ENCODE data around the gene SCP2.

Gene SCP2

DNA sequence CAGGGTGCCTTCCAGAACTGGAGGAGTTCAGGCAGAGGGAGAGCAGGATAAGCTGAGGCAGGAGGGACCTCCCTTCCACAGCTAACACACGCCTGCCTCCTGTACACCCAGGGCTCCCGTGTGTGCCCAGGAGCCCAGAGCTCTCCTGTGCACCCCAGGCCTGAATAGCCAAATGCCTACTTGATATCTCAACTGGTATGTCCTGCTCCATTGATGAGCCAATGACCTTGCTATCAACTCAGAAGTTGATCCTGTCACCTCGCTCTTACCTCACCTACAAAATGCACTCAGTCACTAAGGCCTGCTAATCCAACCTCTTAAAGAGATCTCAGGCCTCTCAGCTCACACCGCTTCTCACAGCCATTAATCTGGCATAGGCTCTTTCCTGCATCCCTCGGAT is 12.6 kb upstream of the SCP2 start:
- H3K27ac Mint-ChIP-seq, result no peak overlapping the region
- TF ChIP-seq, protein P1, sequence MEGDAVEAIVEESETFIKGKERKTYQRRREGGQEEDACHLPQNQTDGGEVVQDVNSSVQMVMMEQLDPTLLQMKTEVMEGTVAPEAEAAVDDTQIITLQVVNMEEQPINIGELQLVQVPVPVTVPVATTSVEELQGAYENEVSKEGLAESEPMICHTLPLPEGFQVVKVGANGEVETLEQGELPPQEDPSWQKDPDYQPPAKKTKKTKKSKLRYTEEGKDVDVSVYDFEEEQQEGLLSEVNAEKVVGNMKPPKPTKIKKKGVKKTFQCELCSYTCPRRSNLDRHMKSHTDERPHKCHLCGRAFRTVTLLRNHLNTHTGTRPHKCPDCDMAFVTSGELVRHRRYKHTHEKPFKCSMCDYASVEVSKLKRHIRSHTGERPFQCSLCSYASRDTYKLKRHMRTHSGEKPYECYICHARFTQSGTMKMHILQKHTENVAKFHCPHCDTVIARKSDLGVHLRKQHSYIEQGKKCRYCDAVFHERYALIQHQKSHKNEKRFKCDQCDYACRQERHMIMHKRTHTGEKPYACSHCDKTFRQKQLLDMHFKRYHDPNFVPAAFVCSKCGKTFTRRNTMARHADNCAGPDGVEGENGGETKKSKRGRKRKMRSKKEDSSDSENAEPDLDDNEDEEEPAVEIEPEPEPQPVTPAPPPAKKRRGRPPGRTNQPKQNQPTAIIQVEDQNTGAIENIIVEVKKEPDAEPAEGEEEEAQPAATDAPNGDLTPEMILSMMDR (IDR thresholded peaks at IDR 0.05), result no peak
- DNase-seq, result no peak
- H3K36me3 Mint-ChIP-seq (ENCODE audit: low read depth), result peaks cover 6% of the 10 kb centered on the region
- H3K9me3 Mint-ChIP-seq, result peaks cover 12% of the 10 kb centered on the region
- no peak overlapping the region for H3K4me3 Mint-ChIP-seq
- no peaks in the 10 kb centered on the region for H3K4me1 Mint-ChIP-seq
- H3K27me3 Mint-ChIP-seq (ENCODE audit: low read depth, poor library complexity), result peaks cover 18% of the 10 kb centered on the region

DNA sequence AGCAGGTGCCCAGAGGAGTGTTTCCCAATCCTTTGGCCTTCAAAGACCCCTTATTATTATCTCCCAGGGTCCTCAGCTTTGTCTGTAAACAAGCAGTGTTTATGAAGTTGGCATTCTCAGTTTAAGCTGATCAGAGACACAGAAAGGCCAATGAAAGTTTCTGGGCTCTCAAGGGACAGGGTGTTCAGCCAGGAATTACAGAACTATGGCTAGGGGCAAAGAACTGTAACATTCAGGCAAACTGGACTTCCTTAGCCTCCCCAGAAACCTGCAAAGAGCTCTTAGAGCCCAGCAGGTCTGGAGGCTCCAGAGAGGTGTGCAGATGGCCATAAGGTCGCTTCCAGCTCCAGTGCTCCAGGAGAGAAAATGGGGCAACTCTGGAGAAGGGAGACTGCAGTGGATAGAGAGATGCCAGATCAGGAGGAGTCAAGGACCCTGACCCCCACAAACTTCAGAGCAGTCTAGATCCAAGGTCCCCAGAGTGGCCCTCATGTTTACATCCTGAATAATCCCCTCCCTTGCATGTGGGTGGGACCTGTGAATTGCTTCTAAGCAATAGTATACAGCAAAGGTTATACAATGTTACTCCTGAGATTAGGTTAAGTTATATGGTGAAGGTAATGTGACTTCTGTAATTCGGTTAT is 11.7 kb upstream of the SCP2 start:
- Mint-ChIP-seq H3K27me3 (ENCODE audit: low read depth, poor library complexity) (peaks cover 24% of the 10 kb centered on the region), H3K4me3 (no peak overlapping the region), H3K36me3 (ENCODE audit: low read depth) (peaks cover 15% of the 10 kb centered on the region), H3K27ac (no peak overlapping the region), H3K4me1 (no peaks in the 10 kb centered on the region), H3K9me3 (peaks cover 20% of the 10 kb centered on the region)
- DNase-seq, result no peak
- TF ChIP-seq, protein P1 (IDR thresholded peaks at IDR 0.05), result no peak

GRCh38 chr1:52915855-52916220 is 11.2 kb upstream of the SCP2 start:
- Mint-ChIP-seq H3K4me1 (no peaks in the 10 kb centered on the region), H3K27ac (no peak overlapping the region), H3K36me3 (ENCODE audit: low read depth) (peaks cover 15% of the 10 kb centered on the region), H3K4me3 (no peak overlapping the region), H3K27me3 (ENCODE audit: low read depth, poor library complexity) (peaks cover 29% of the 10 kb centered on the region), H3K9me3 (peaks cover 20% of the 10 kb centered on the region)
- DNase-seq, result no peak
- TF ChIP-seq, protein P1 (IDR thresholded peaks at IDR 0.05), result no peak

DNA sequence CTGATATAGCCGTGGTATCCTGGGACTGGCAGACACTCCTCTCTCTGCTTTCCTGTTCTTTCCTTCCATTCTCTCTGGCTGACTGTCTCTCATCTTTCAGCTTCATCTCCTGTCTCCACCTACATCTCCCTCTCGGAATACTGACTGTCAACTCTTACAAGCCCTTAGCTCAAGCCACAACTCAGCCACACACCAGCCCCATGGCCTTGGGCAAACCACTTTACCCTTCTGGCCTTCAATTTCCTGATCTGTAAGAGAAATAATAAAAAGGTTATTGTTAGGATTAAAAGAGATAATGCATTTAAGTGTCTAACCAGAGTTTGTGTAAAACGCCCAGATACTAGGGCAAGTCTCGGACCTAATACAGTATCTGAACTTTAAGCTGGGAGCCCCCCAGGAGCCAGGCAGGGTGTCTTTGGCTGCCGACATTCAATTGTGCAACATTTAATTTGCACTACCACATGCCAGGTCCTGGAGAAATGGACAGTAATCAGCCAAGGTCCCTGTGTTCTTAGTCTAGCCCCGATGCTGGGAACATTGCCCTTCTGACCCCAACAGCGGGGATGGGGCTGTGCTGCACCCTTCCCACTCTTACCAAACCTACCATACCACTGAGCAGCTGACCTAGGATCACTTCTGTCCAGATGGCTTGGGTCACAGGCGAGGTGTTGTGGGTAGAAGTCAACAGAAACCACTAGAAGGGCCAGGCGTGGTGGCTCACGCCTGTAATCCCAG is 10.7 kb upstream of the SCP2 start:
- Mint-ChIP-seq H3K4me3 (no peak overlapping the region), H3K9me3 (peaks cover 20% of the 10 kb centered on the region), H3K27ac (no peak overlapping the region), H3K27me3 (ENCODE audit: low read depth, poor library complexity) (peaks cover 34% of the 10 kb centered on the region), H3K4me1 (no peaks in the 10 kb centered on the region), H3K36me3 (ENCODE audit: low read depth) (peaks cover 15% of the 10 kb centered on the region)
- DNase-seq, result no peak
- TF ChIP-seq, protein P1 (IDR thresholded peaks at IDR 0.05), result no peak

DNA sequence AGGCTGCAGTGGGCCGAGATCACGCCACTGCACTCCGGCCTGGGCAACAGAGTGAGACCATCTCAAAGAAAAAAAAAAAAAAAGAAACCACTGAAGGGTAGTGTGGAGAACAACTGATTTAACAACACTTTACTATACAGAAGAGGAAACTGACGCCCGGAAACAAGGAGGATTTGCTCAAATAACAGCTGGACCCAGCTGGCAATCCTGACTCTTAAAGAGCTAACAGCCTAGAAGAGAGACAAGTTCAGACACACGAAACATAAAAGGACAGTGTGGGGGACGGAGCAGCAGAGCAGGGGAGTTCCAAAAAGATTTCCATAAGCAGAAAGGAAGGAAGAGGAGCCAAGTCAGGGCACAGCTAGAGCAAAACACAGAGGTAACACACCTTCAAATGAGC is 9.9 kb upstream of the SCP2 start:
- DNase-seq, result no peak
- Mint-ChIP-seq H3K4me3 (no peak overlapping the region), H3K36me3 (ENCODE audit: low read depth) (peaks cover 15% of the 10 kb centered on the region), H3K4me1 (no peaks in the 10 kb centered on the region), H3K27me3 (ENCODE audit: low read depth, poor library complexity) (peaks cover 42% of the 10 kb centered on the region), H3K27ac (no peak overlapping the region), H3K9me3 (peaks cover 24% of the 10 kb centered on the region)
- TF ChIP-seq, protein P1 (IDR thresholded peaks at IDR 0.05), result no peak

- Mint-ChIP-seq H3K27me3 (ENCODE audit: low read depth, poor library complexity) (peaks cover 46% of the 10 kb centered on the region), H3K4me1 (no peaks in the 10 kb centered on the region), H3K9me3 (peaks cover 26% of the 10 kb centered on the region), H3K27ac (no peak overlapping the region), H3K4me3 (no peak overlapping the region), H3K36me3 (ENCODE audit: low read depth) (peaks cover 15% of the 10 kb centered on the region)
- TF ChIP-seq, protein P1 (IDR thresholded peaks at IDR 0.05), result no peak
- no peak for DNase-seq
Measured at GRCh38 chr1:52917581-52917980, 9.5 kb upstream of the SCP2 start.

Measured in nephron progenitor cell (in vitro differentiated cells).